ENCODE measurements around the gene TRABD2B. TPM values are rescaled to one million over a fixed set of nuclear protein-coding genes. Genes with fewer than 3 reads are reported as not detected.
A peak's percentile ranks its signal among the peaks of the same experiment; 100 is the strongest.

TRABD2B gene
- polyA plus RNA-seq, 2 donors = 0.24 to 0.34 TPM

- peak overlapping the region; percentile 81 to 88 for H3K27ac ChIP-seq (ENCODE audit: low read depth in 2 of 2, low read length in 1 of 2)
- no peaks in the 10 kb centered on the region for H3K9me3 ChIP-seq (ENCODE audit: control insufficient read depth in 2 of 2, insufficient read depth in 1 of 2, low read depth in 1 of 2, low read length in 1 of 2)
- H3K27me3 ChIP-seq (ENCODE audit: control insufficient read depth in 1 of 2, insufficient read depth in 2 of 2, low read length in 2 of 2) = no peaks in the 10 kb centered on the region
- no peaks in the 10 kb centered on the region for H3K36me3 ChIP-seq (ENCODE audit: control insufficient read depth in 2 of 2, insufficient read depth in 2 of 2, low read length in 1 of 2)
- 26 to 33% methylated on average over 15 of the region's 15 CpGs for WGBS, 2 donors
- no peak overlapping the region for H3K4me3 ChIP-seq (ENCODE audit: low read depth in 1 of 2, low read length in 2 of 2)
- H3K4me1 ChIP-seq (ENCODE audit: control insufficient read depth in 2 of 2, insufficient read depth in 2 of 2, low read length in 1 of 2) = peaks cover 7 to 9% of the 10 kb centered on the region in 2 donors
Observed at GRCh38 chr1:47751996-47752451, 245.2 kb downstream of the TRABD2B start.

- H3K4me3 ChIP-seq (ENCODE audit: low read depth in 1 of 2, low read length in 2 of 2) = no peak overlapping the region
- no peaks in the 10 kb centered on the region for H3K36me3 ChIP-seq (ENCODE audit: control insufficient read depth in 2 of 2, insufficient read depth in 2 of 2, low read length in 1 of 2)
- WGBS, 2 donors = 65 to 71% methylated on average over 4 of the region's 4 CpGs
- peak overlapping the region in 1 of 2 donors; percentile 81 for H3K27ac ChIP-seq (ENCODE audit: low read depth in 2 of 2, low read length in 1 of 2)
- no peaks in the 10 kb centered on the region for H3K9me3 ChIP-seq (ENCODE audit: control insufficient read depth in 2 of 2, insufficient read depth in 1 of 2, low read depth in 1 of 2, low read length in 1 of 2)
- H3K27me3 ChIP-seq (ENCODE audit: control insufficient read depth in 1 of 2, insufficient read depth in 2 of 2, low read length in 2 of 2) = no peaks in the 10 kb centered on the region
- H3K4me1 ChIP-seq (ENCODE audit: control insufficient read depth in 2 of 2, insufficient read depth in 2 of 2, low read length in 1 of 2) = peaks cover 7 to 9% of the 10 kb centered on the region in 2 donors
Observed at GRCh38 chr1:47751193-47751592, 246.0 kb downstream of the TRABD2B start.

- Histone ChIP-seq H3K4me3 (ENCODE audit: low read depth in 1 of 2, low read length in 2 of 2) (no peak overlapping the region), H3K27ac (ENCODE audit: low read depth in 2 of 2, low read length in 1 of 2) (no peak overlapping the region), H3K4me1 (ENCODE audit: control insufficient read depth in 2 of 2, insufficient read depth in 2 of 2, low read length in 1 of 2) (peaks cover 0 to 2% of the 10 kb centered on the region in 2 donors), H3K36me3 (ENCODE audit: control insufficient read depth in 2 of 2, insufficient read depth in 2 of 2, low read length in 1 of 2) (no peaks in the 10 kb centered on the region), H3K27me3 (ENCODE audit: control insufficient read depth in 1 of 2, insufficient read depth in 2 of 2, low read length in 2 of 2) (no peaks in the 10 kb centered on the region), H3K9me3 (ENCODE audit: control insufficient read depth in 2 of 2, insufficient read depth in 1 of 2, low read depth in 1 of 2, low read length in 1 of 2) (no peaks in the 10 kb centered on the region)
- 57 to 62% methylated on average over 8 of the region's 8 CpGs for WGBS, 2 donors
Observed at GRCh38 chr1:47745715-47746609, 251.2 kb downstream of the TRABD2B start.

GRCh38 chr1:47742890-47743760 lies 254.1 kb downstream of the TRABD2B start:
- Histone ChIP-seq H3K4me3 (ENCODE audit: low read depth in 1 of 2, low read length in 2 of 2) (no peak overlapping the region), H3K27me3 (ENCODE audit: control insufficient read depth in 1 of 2, insufficient read depth in 2 of 2, low read length in 2 of 2) (no peaks in the 10 kb centered on the region), H3K36me3 (ENCODE audit: control insufficient read depth in 2 of 2, insufficient read depth in 2 of 2, low read length in 1 of 2) (no peaks in the 10 kb centered on the region), H3K27ac (ENCODE audit: low read depth in 2 of 2, low read length in 1 of 2) (no peak overlapping the region), H3K9me3 (ENCODE audit: control insufficient read depth in 2 of 2, insufficient read depth in 1 of 2, low read depth in 1 of 2, low read length in 1 of 2) (no peaks in the 10 kb centered on the region), H3K4me1 (ENCODE audit: control insufficient read depth in 2 of 2, insufficient read depth in 2 of 2, low read length in 1 of 2) (peaks cover 0 to 3% of the 10 kb centered on the region in 2 donors)
- 88 to 90% methylated on average over 9 of the region's 9 CpGs for WGBS, 2 donors

GRCh38 chr1:47738560-47739182 lies 258.5 kb downstream of the TRABD2B start:
- Histone ChIP-seq H3K4me3 (ENCODE audit: low read depth in 1 of 2, low read length in 2 of 2) (no peak overlapping the region), H3K36me3 (ENCODE audit: control insufficient read depth in 2 of 2, insufficient read depth in 2 of 2, low read length in 1 of 2) (no peaks in the 10 kb centered on the region), H3K27ac (ENCODE audit: low read depth in 2 of 2, low read length in 1 of 2) (no peak overlapping the region), H3K4me1 (ENCODE audit: control insufficient read depth in 2 of 2, insufficient read depth in 2 of 2, low read length in 1 of 2) (peaks cover 0 to 3% of the 10 kb centered on the region in 2 donors), H3K27me3 (ENCODE audit: control insufficient read depth in 1 of 2, insufficient read depth in 2 of 2, low read length in 2 of 2) (peaks cover 0 to 5% of the 10 kb centered on the region in 2 donors), H3K9me3 (ENCODE audit: control insufficient read depth in 2 of 2, insufficient read depth in 1 of 2, low read depth in 1 of 2, low read length in 1 of 2) (no peaks in the 10 kb centered on the region)
- WGBS, 2 donors = 22 to 23% methylated on average over 8 of the region's 8 CpGs

DNA sequence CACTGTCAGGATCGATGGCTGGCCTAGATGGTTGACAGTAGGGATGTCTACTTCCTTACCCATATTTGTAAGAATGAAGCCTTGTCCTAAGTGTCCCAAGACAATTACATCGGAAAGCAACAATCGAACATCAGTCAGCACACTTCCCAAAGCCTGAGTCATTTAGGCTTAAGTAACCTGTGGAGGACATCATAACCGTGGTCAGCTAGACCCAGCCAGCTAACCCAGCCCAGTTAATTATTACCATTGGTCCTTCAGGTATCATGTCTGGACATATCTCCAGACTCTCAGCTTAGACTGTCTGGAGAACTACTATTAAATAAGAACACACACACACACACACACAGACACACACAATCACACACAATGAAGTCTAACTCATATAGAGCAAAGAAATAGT lies 264.7 kb downstream of the TRABD2B start:
- 81 to 90% methylated on average over 4 of the region's 4 CpGs for WGBS, 2 donors
- Histone ChIP-seq H3K4me1 (ENCODE audit: control insufficient read depth in 2 of 2, insufficient read depth in 2 of 2, low read length in 1 of 2) (no peaks in the 10 kb centered on the region), H3K27ac (ENCODE audit: low read depth in 2 of 2, low read length in 1 of 2) (no peak overlapping the region), H3K9me3 (ENCODE audit: control insufficient read depth in 2 of 2, insufficient read depth in 1 of 2, low read depth in 1 of 2, low read length in 1 of 2) (no peaks in the 10 kb centered on the region), H3K4me3 (ENCODE audit: low read depth in 1 of 2, low read length in 2 of 2) (no peak overlapping the region), H3K36me3 (ENCODE audit: control insufficient read depth in 2 of 2, insufficient read depth in 2 of 2, low read length in 1 of 2) (no peaks in the 10 kb centered on the region), H3K27me3 (ENCODE audit: control insufficient read depth in 1 of 2, insufficient read depth in 2 of 2, low read length in 2 of 2) (peaks cover 0 to 5% of the 10 kb centered on the region in 2 donors)

- H3K9me3 ChIP-seq (ENCODE audit: control insufficient read depth in 2 of 2, insufficient read depth in 1 of 2, low read depth in 1 of 2, low read length in 1 of 2) = no peaks in the 10 kb centered on the region
- no peaks in the 10 kb centered on the region for H3K4me1 ChIP-seq (ENCODE audit: control insufficient read depth in 2 of 2, insufficient read depth in 2 of 2, low read length in 1 of 2)
- H3K27ac ChIP-seq (ENCODE audit: low read depth in 2 of 2, low read length in 1 of 2) = no peak overlapping the region
- H3K36me3 ChIP-seq (ENCODE audit: control insufficient read depth in 2 of 2, insufficient read depth in 2 of 2, low read length in 1 of 2) = no peaks in the 10 kb centered on the region
- peaks cover 0 to 5% of the 10 kb centered on the region in 2 donors for H3K27me3 ChIP-seq (ENCODE audit: control insufficient read depth in 1 of 2, insufficient read depth in 2 of 2, low read length in 2 of 2)
- no peak overlapping the region for H3K4me3 ChIP-seq (ENCODE audit: low read depth in 1 of 2, low read length in 2 of 2)
- WGBS, 2 donors = 73 to 87% methylated on average over 8 of the region's 8 CpGs
Observed at GRCh38 chr1:47731730-47732129, 265.5 kb downstream of the TRABD2B start.

- H3K4me1 ChIP-seq (ENCODE audit: control insufficient read depth in 2 of 2, insufficient read depth in 2 of 2, low read length in 1 of 2) = peaks cover under 1 to 2% of the 10 kb centered on the region in 2 donors
- H3K36me3 ChIP-seq (ENCODE audit: control insufficient read depth in 2 of 2, insufficient read depth in 2 of 2, low read length in 1 of 2) = no peaks in the 10 kb centered on the region
- H3K9me3 ChIP-seq (ENCODE audit: control insufficient read depth in 2 of 2, insufficient read depth in 1 of 2, low read depth in 1 of 2, low read length in 1 of 2) = no peaks in the 10 kb centered on the region
- 80 to 82% methylated on average over 2 of the region's 2 CpGs for WGBS, 2 donors
- peaks cover 2 to 6% of the 10 kb centered on the region in 2 donors for H3K27me3 ChIP-seq (ENCODE audit: control insufficient read depth in 1 of 2, insufficient read depth in 2 of 2, low read length in 2 of 2)
- H3K4me3 ChIP-seq (ENCODE audit: low read depth in 1 of 2, low read length in 2 of 2) = no peak overlapping the region
- H3K27ac ChIP-seq (ENCODE audit: low read depth in 2 of 2, low read length in 1 of 2) = no peak overlapping the region
Observed at GRCh38 chr1:47729685-47730084, 267.5 kb downstream of the TRABD2B start.

DNA sequence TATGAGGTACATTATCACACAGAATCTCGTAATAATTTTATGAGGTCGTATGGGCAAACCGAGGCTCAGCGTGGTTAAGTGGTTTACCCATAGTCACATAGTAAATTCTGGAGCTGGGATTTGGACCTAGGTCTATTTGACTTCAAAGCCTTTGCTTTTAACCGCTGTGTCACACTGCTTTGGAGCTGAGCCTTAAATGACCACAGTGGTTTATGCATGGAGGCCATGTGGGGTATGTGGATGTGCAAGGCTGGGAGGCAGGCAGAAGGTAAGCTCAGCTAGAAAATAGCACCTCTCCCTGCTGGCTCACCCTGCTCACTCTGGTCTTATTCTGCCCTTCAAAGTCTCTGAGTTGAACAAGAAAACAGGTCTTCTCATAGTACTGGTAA lies 269.5 kb downstream of the TRABD2B start:
- WGBS, 2 donors = 83 to 92% methylated on average over 5 of the region's 5 CpGs
- no peak overlapping the region for H3K4me3 ChIP-seq (ENCODE audit: low read depth in 1 of 2, low read length in 2 of 2)
- H3K4me1 ChIP-seq (ENCODE audit: control insufficient read depth in 2 of 2, insufficient read depth in 2 of 2, low read length in 1 of 2) = peaks cover 2 to 6% of the 10 kb centered on the region in 2 donors
- H3K36me3 ChIP-seq (ENCODE audit: control insufficient read depth in 2 of 2, insufficient read depth in 2 of 2, low read length in 1 of 2) = no peaks in the 10 kb centered on the region
- peaks cover 0 to 13% of the 10 kb centered on the region in 2 donors for H3K27me3 ChIP-seq (ENCODE audit: control insufficient read depth in 1 of 2, insufficient read depth in 2 of 2, low read length in 2 of 2)
- no peak overlapping the region for H3K27ac ChIP-seq (ENCODE audit: low read depth in 2 of 2, low read length in 1 of 2)
- H3K9me3 ChIP-seq (ENCODE audit: control insufficient read depth in 2 of 2, insufficient read depth in 1 of 2, low read depth in 1 of 2, low read length in 1 of 2) = no peaks in the 10 kb centered on the region
